Measurements from ENCODE around the gene ABI3BP. TPM values are rescaled to one million over a fixed set of nuclear protein-coding genes. Genes with fewer than 3 reads are reported as not detected.

The ABI3BP gene
- total and polyA plus RNA-seq, 10 of the 15 experiments (the other 5 are each of a cell fraction or from before 2014, with no cell fraction given), result 0.03 to 0.42 (median 0.11) TPM; not detected in 4

DNA sequence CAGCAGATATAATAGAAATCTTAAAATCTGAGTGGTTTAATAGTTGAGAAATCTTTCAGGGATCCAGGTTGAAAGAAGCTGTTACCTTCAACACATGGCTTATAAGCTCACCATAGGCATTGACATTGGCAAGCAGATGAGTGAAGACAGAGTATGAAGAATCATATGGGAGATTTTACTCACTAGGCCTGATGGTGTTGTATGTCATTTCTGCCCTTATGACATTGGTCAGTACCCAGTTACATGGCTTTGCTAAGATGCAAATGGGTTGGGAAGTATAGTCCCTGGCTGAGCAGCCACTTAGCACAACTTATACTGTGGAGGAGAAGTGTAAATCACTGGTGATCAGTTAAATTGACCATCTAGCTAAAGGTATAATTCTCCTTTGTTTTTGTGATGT is 278.0 kb downstream of the ABI3BP start:
- intact Hi-C loops (cut with micrococcal nuclease; ENCODE audit: unreplicated experiment), result loop anchor here (10.0 kb wide), 1 partner anchor 400 kb away; no protein-coding TSS in a partner anchor
- DNase-seq (ENCODE audit: low read depth, low spot score) (no peak), FAIRE-seq (no peak), ATAC-seq (peak; percentile 61)
- in situ Hi-C loops (cut with MboI), result no loop called here
- Histone ChIP-seq H3K27ac (ENCODE audit: control insufficient read depth, insufficient read depth) (no peak overlapping the region), H3K27me3 (replicated peaks in 1 of 2; ENCODE audit: control insufficient read depth in 2 of 2, insufficient read depth in 2 of 2, low read length in 1 of 2) (no peaks in the 10 kb centered on the region), H3K79me2 (ENCODE audit: control insufficient read depth, insufficient read depth, low read length) (peaks cover 91% of the 10 kb centered on the region), H3K9ac (ENCODE audit: control insufficient read depth, insufficient read depth, low read length) (no peak overlapping the region), H3K4me3 (no peak overlapping the region), H3K9me3 (replicated peaks; ENCODE audit: control insufficient read depth, insufficient read depth, low read length) (no peaks in the 10 kb centered on the region; the same call in 1 of the 3 replicates), H3K36me3 (ENCODE audit: control insufficient read depth in 2 of 2, insufficient read depth in 2 of 2, low read length in 1 of 2) (peaks cover 3 to 23% of the 10 kb centered on the region in 2 experiments), H3K4me1 (ENCODE audit: control insufficient read depth, insufficient read depth, low read length) (peaks cover 6% of the 10 kb centered on the region; the same call in 1 of the 2 replicates), H2AFZ (ENCODE audit: control insufficient read depth, low read depth, low read length) (no peak overlapping the region), H3K4me2 (ENCODE audit: control insufficient read depth, insufficient read depth) (0 out of 2 replicates have a peak overlapping the region, but pooled peaks have one; percentile 27), H4K20me1 (ENCODE audit: control insufficient read depth, insufficient read depth) (no peaks in the 10 kb centered on the region)
- ChIA-PET SMC1A (ENCODE audit: uncharacterized antibody, unreplicated experiment) (interaction anchor here (0.6 to 6.0 kb wide), 10 partner anchors 9 to 1272 kb away, joined by 3 to 34 read pairs (median 5); no protein-coding TSS in a partner anchor), POLR2A (interaction anchor here (0.7 to 0.8 kb wide), 2 partner anchors 11 to 44 kb away, joined by 3 to 6 read pairs; no protein-coding TSS in a partner anchor), CTCF (interaction anchor here (0.6 to 2.1 kb wide), 4 partner anchors 21 to 416 kb away, joined by 3 to 8 read pairs (median 5); no protein-coding TSS in a partner anchor), RAD21 (ENCODE audit: unreplicated experiment) (interaction anchor here (1.0 to 1.5 kb wide), 5 partner anchors 11 to 253 kb away, joined by 3 to 4 read pairs (median 3); no protein-coding TSS in a partner anchor)
- no TSS peak for BruUV-seq (replicated peaks)
- TF ChIP-seq SKIL (IDR thresholded peaks at IDR 0.05; ENCODE audit: low read depth, poor library complexity, severe bottlenecking), result no peak
- TF ChIP-seq, protein P1, sequence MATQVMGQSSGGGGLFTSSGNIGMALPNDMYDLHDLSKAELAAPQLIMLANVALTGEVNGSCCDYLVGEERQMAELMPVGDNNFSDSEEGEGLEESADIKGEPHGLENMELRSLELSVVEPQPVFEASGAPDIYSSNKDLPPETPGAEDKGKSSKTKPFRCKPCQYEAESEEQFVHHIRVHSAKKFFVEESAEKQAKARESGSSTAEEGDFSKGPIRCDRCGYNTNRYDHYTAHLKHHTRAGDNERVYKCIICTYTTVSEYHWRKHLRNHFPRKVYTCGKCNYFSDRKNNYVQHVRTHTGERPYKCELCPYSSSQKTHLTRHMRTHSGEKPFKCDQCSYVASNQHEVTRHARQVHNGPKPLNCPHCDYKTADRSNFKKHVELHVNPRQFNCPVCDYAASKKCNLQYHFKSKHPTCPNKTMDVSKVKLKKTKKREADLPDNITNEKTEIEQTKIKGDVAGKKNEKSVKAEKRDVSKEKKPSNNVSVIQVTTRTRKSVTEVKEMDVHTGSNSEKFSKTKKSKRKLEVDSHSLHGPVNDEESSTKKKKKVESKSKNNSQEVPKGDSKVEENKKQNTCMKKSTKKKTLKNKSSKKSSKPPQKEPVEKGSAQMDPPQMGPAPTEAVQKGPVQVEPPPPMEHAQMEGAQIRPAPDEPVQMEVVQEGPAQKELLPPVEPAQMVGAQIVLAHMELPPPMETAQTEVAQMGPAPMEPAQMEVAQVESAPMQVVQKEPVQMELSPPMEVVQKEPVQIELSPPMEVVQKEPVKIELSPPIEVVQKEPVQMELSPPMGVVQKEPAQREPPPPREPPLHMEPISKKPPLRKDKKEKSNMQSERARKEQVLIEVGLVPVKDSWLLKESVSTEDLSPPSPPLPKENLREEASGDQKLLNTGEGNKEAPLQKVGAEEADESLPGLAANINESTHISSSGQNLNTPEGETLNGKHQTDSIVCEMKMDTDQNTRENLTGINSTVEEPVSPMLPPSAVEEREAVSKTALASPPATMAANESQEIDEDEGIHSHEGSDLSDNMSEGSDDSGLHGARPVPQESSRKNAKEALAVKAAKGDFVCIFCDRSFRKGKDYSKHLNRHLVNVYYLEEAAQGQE (IDR thresholded peaks at IDR 0.05; ENCODE audit: low read depth, low read length), result no peak
- no peak for TF ChIP-seq MYB (IDR thresholded peaks at IDR 0.05; ENCODE audit: borderline replicate concordance, low read depth, low read length)
- TF ChIP-seq, protein P2, sequence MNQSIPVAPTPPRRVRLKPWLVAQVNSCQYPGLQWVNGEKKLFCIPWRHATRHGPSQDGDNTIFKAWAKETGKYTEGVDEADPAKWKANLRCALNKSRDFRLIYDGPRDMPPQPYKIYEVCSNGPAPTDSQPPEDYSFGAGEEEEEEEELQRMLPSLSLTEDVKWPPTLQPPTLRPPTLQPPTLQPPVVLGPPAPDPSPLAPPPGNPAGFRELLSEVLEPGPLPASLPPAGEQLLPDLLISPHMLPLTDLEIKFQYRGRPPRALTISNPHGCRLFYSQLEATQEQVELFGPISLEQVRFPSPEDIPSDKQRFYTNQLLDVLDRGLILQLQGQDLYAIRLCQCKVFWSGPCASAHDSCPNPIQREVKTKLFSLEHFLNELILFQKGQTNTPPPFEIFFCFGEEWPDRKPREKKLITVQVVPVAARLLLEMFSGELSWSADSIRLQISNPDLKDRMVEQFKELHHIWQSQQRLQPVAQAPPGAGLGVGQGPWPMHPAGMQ (IDR thresholded peaks at IDR 0.05; ENCODE audit: borderline replicate concordance), result no peak
- no peak for TF ChIP-seq RELB (IDR thresholded peaks at IDR 0.05; ENCODE audit: low read depth)
- TF ChIP-seq ASH2L (IDR thresholded peaks at IDR 0.05; ENCODE audit: borderline replicate concordance, low read depth), result no peak
- TF ChIP-seq JUNB (IDR thresholded peaks at IDR 0.05), result no peak
- TF ChIP-seq BCL11A (IDR thresholded peaks at IDR 0.05; ENCODE audit: low read depth, low read length), result no peak
- TF ChIP-seq SREBF2 (IDR thresholded peaks at IDR 0.05; ENCODE audit: low read length), result no peak
- TF ChIP-seq, protein P3, sequence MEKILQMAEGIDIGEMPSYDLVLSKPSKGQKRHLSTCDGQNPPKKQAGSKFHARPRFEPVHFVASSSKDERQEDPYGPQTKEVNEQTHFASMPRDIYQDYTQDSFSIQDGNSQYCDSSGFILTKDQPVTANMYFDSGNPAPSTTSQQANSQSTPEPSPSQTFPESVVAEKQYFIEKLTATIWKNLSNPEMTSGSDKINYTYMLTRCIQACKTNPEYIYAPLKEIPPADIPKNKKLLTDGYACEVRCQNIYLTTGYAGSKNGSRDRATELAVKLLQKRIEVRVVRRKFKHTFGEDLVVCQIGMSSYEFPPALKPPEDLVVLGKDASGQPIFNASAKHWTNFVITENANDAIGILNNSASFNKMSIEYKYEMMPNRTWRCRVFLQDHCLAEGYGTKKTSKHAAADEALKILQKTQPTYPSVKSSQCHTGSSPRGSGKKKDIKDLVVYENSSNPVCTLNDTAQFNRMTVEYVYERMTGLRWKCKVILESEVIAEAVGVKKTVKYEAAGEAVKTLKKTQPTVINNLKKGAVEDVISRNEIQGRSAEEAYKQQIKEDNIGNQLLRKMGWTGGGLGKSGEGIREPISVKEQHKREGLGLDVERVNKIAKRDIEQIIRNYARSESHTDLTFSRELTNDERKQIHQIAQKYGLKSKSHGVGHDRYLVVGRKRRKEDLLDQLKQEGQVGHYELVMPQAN (conservative IDR thresholded peaks at IDR 0.05), result no peak
- TF ChIP-seq, protein P4, sequence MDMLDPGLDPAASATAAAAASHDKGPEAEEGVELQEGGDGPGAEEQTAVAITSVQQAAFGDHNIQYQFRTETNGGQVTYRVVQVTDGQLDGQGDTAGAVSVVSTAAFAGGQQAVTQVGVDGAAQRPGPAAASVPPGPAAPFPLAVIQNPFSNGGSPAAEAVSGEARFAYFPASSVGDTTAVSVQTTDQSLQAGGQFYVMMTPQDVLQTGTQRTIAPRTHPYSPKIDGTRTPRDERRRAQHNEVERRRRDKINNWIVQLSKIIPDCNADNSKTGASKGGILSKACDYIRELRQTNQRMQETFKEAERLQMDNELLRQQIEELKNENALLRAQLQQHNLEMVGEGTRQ (IDR thresholded peaks at IDR 0.05; ENCODE audit: borderline replicate concordance, low read depth, low read length), result no peak
